ENCODE data around the gene MGMT.

DNA sequence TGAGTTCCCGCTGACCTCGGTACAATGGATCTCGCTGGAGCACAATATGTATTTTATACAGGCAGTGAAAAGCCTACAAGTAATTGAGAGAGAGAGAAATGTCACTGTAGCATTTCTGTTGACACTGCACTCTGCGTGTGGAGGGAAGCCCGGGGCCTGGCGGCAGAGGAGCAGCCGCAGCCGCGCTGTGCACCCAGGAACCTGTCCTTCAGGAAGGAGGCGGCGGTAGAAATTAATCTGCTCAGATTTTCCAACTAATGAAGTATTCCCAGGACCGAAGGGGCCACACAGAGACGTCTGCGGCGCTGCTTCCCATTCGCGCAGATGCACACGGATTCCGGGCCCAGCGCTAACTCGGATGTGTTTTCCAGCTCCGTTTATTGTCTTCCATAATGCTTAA, 327.0 kb downstream of the MGMT start:
- no peak for TF ChIP-seq CTCF (IDR thresholded peaks at IDR 0.05)
- TF ChIP-seq POLR2AphosphoS5 (IDR thresholded peaks at IDR 0.05) = no peak
